ENCODE results near the gene HOXD11.

Gene HOXD11

GRCh38 chr2:176122683-176123410, 15.8 kb downstream of the HOXD11 start, which contains the start of gene HOXD9:
Gene HOXD9, plus strand, starts transcription at chr2:176122719. Its CDS starts 50 bp downstream, at chr2:176122769.
- DNase-seq = no peak

- DNase-seq = no peak
Measured at GRCh38 chr2:176123411-176124109, 16.5 kb downstream of the HOXD11 start.

GRCh38 chr2:176124110-176124946, 17.2 kb downstream of the HOXD11 start:
- no peak for DNase-seq

- DNase-seq = no peak
Measured at GRCh38 chr2:176124947-176125771, 18.1 kb downstream of the HOXD11 start.

- DNase-seq = no peak
Measured at GRCh38 chr2:176125772-176126054, 18.6 kb downstream of the HOXD11 start.

- no peak for DNase-seq
Measured at GRCh38 chr2:176126929-176127773, 20.1 kb downstream of the HOXD11 start.

GRCh38 chr2:176127774-176128072, 20.6 kb downstream of the HOXD11 start:
- no peak for DNase-seq

- no peak for DNase-seq
Measured at GRCh38 chr2:176128172-176128981, 21.3 kb downstream of the HOXD11 start.

- no peak for DNase-seq
Measured at GRCh38 chr2:176128982-176129796, 22.1 kb downstream of the HOXD11 start, which contains the start of gene HOXD8. Gene HOXD8, plus strand, starts transcription at chr2:176129705. Its CDS starts 662 bp downstream, at chr2:176130367.

GRCh38 chr2:176129813-176130146, 22.7 kb downstream of the HOXD11 start:
- no peak for DNase-seq

GRCh38 chr2:176130147-176130956, 23.3 kb downstream of the HOXD11 start:
- DNase-seq = no peak

GRCh38 chr2:176130957-176131847, 24.1 kb downstream of the HOXD11 start:
- DNase-seq = no peak

- no peak for DNase-seq
Measured at GRCh38 chr2:176131848-176132158, 24.7 kb downstream of the HOXD11 start.

GRCh38 chr2:176132205-176133171, 25.4 kb downstream of the HOXD11 start:
- no peak for DNase-seq

- no peak for DNase-seq
Measured at GRCh38 chr2:176133389-176133788, 26.3 kb downstream of the HOXD11 start.

GRCh38 chr2:176134035-176134434, 27.0 kb downstream of the HOXD11 start:
- DNase-seq = no peak

GRCh38 chr2:176135035-176135440, 28.0 kb downstream of the HOXD11 start:
- no peak for DNase-seq
